ENCODE data around the gene MGLL. TPM values are rescaled to one million over a fixed set of nuclear protein-coding genes. Genes with fewer than 3 reads are reported as not detected.

Gene MGLL
- total and polyA plus RNA-seq, 4 donors: 67.0 to 182 (median 78.2) TPM

DNA sequence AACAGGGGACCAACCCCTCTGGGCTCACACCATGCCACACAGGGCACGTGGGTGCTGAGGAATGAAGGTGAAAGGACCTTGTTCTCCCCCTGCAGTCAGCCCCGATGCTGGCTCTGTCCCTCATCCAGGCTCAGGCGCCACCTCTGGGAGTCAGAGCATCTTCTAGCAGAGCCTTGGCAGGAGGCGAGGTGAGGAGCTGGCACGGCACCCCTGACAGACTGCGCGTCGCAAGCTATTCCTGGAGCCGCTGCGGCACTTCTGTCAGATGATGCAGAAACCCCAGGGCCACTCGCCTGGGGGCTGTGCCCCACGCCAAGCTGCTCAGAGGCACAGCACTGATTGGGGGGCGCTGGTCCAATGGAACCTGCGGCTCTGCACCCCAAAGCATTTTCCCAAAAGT lies 62.0 kb downstream of the MGLL start:
- no peak for TF ChIP-seq CTCF (IDR thresholded peaks at IDR 0.05; ENCODE audit: control extremely low read depth, extremely low read depth)
- WGBS, 2 donors: 95 to 96% methylated on average over 14 of the region's 14 CpGs
- H3K27me3 ChIP-seq (ENCODE audit: control insufficient read depth in 3 of 3, insufficient read depth in 3 of 3, low read length in 2 of 3): no peaks in the 10 kb centered on the region
- H3K36me3 ChIP-seq (ENCODE audit: control insufficient read depth in 4 of 4, insufficient read depth in 4 of 4, low read length in 4 of 4): no peaks in the 10 kb centered on the region
- peaks cover 5 to 19% (median 8%) of the 10 kb centered on the region in 5 donors for H3K4me1 ChIP-seq (ENCODE audit: control insufficient read depth in 5 of 5, insufficient read depth in 5 of 5, low read length in 5 of 5)
- DNase-seq (no peak), ATAC-seq (ENCODE audit: insufficient read depth, low FRiP score) (no peak)
- no peak overlapping the region for H3K27ac ChIP-seq (ENCODE audit: low read depth in 1 of 2, low read length in 1 of 2)
- H3K9ac ChIP-seq (ENCODE audit: insufficient read depth in 1 of 2, low read length in 2 of 2): no peak overlapping the region
- no peaks in the 10 kb centered on the region for H3K9me3 ChIP-seq (ENCODE audit: control insufficient read depth in 4 of 4, insufficient read depth in 3 of 4, low read length in 3 of 4)
- no peak overlapping the region for H3K4me3 ChIP-seq

DNA sequence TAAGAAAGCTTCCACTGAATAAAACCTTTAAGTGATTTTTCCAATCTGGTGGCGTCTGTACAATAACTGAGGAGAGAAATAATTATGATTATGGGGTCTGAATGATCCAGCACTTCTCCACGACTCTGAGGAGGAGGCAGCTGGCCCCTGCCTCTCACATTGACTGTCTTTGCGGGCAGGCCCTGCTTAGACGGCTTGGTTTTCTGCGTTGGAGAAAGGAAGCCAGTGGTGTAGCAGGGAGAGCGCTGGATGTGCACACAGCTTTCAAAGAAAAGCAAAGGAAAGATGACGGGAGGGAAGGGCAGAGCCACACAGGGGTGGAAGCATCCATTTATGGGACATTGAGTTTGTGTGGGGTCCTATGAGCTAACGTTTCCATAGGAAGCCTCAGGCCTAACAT lies 62.5 kb downstream of the MGLL start:
- Histone ChIP-seq H3K4me1 (ENCODE audit: control insufficient read depth in 5 of 5, insufficient read depth in 5 of 5, low read length in 5 of 5) (peaks cover 5 to 19% (median 8%) of the 10 kb centered on the region in 5 donors), H3K36me3 (ENCODE audit: control insufficient read depth in 4 of 4, insufficient read depth in 4 of 4, low read length in 4 of 4) (no peaks in the 10 kb centered on the region), H3K27ac (ENCODE audit: low read depth in 1 of 2, low read length in 1 of 2) (peak overlapping the region in 1 of 2 donors; percentile 15), H3K4me3 (no peak overlapping the region), H3K27me3 (ENCODE audit: control insufficient read depth in 3 of 3, insufficient read depth in 3 of 3, low read length in 2 of 3) (no peaks in the 10 kb centered on the region), H3K9me3 (ENCODE audit: control insufficient read depth in 4 of 4, insufficient read depth in 3 of 4, low read length in 3 of 4) (no peaks in the 10 kb centered on the region), H3K9ac (ENCODE audit: insufficient read depth in 1 of 2, low read length in 2 of 2) (peak overlapping the region in 1 of 2 donors; percentile 38)
- TF ChIP-seq CTCF (IDR thresholded peaks at IDR 0.05; ENCODE audit: control extremely low read depth, extremely low read depth): no peak
- DNase-seq (no peak), ATAC-seq (ENCODE audit: insufficient read depth, low FRiP score) (no peak)
- WGBS, 2 donors: 76 to 86% methylated on average over 8 of the region's 8 CpGs

GRCh38 chr3:127758013-127758412 lies 64.3 kb downstream of the MGLL start:
- no peak overlapping the region for H3K27ac ChIP-seq (ENCODE audit: low read depth in 1 of 2, low read length in 1 of 2)
- H3K4me3 ChIP-seq: no peak overlapping the region
- no peaks in the 10 kb centered on the region for H3K27me3 ChIP-seq (ENCODE audit: control insufficient read depth in 3 of 3, insufficient read depth in 3 of 3, low read length in 2 of 3)
- no peak for TF ChIP-seq CTCF (IDR thresholded peaks at IDR 0.05; ENCODE audit: control extremely low read depth, extremely low read depth)
- no peaks in the 10 kb centered on the region for H3K36me3 ChIP-seq (ENCODE audit: control insufficient read depth in 4 of 4, insufficient read depth in 4 of 4, low read length in 4 of 4)
- H3K4me1 ChIP-seq (ENCODE audit: control insufficient read depth in 5 of 5, insufficient read depth in 5 of 5, low read length in 5 of 5): peaks cover 5 to 17% (median 8%) of the 10 kb centered on the region in 5 donors
- no peaks in the 10 kb centered on the region for H3K9me3 ChIP-seq (ENCODE audit: control insufficient read depth in 4 of 4, insufficient read depth in 3 of 4, low read length in 3 of 4)
- WGBS, 2 donors: 95 to 100% methylated on average over 3 of the region's 3 CpGs
- no peak overlapping the region for H3K9ac ChIP-seq (ENCODE audit: insufficient read depth in 1 of 2, low read length in 2 of 2)
- ATAC-seq (ENCODE audit: insufficient read depth, low FRiP score) (no peak), DNase-seq (no peak)

GRCh38 chr3:127755305-127755681 lies 67.0 kb downstream of the MGLL start:
- ATAC-seq (ENCODE audit: insufficient read depth, low FRiP score) (no peak), DNase-seq (no peak)
- 79 to 82% methylated on average over 12 of the region's 12 CpGs for WGBS, 2 donors
- Histone ChIP-seq H3K36me3 (ENCODE audit: control insufficient read depth in 4 of 4, insufficient read depth in 4 of 4, low read length in 4 of 4) (no peaks in the 10 kb centered on the region), H3K9me3 (ENCODE audit: control insufficient read depth in 4 of 4, insufficient read depth in 3 of 4, low read length in 3 of 4) (no peaks in the 10 kb centered on the region), H3K4me1 (ENCODE audit: control insufficient read depth in 5 of 5, insufficient read depth in 5 of 5, low read length in 5 of 5) (no peaks in the 10 kb centered on the region), H3K27ac (ENCODE audit: low read depth in 1 of 2, low read length in 1 of 2) (no peak overlapping the region), H3K9ac (ENCODE audit: insufficient read depth in 1 of 2, low read length in 2 of 2) (no peak overlapping the region), H3K27me3 (ENCODE audit: control insufficient read depth in 3 of 3, insufficient read depth in 3 of 3, low read length in 2 of 3) (no peaks in the 10 kb centered on the region), H3K4me3 (no peak overlapping the region)
- TF ChIP-seq CTCF (IDR thresholded peaks at IDR 0.05; ENCODE audit: control extremely low read depth, extremely low read depth): no peak

Data from lung (tissue), 12 donors.